GM06990 (cell line): ENCODE measurements around the gene NHP2.

Source experiments
- DNase-seq: peaks from one replicate; pipeline ENCODE4 v3.0.0-alpha.2; 2011; ENCODE audit not compliant: insufficient read length; ENCODE audit errors: extremely low read depth
- H3K27me3 ChIP-seq: replicated peaks from 2 replicates; pipeline ENCODE4 v1.6.0; 2011; ENCODE audit warnings: low read length; ENCODE audit not compliant: control insufficient read depth, insufficient read depth
- H3K36me3 ChIP-seq: 2 replicates; pipeline ENCODE4 v1.5.1; 2011; ENCODE audit warnings: low read length; ENCODE audit not compliant: control insufficient read depth, insufficient read depth
- H3K4me3 ChIP-seq: replicated peaks from 2 replicates; pipeline ENCODE4 v1.5.1; 2011; ENCODE audit warnings: low read depth, mild to moderate bottlenecking, control low read depth, low read length
- CTCF ChIP-seq: IDR thresholded peaks from 2 replicates; pipeline ENCODE4 v1.5.1; 2011; ENCODE audit warnings: low read length, control low read depth, mild to moderate bottlenecking, inconsistent platforms; ENCODE audit not compliant: insufficient read depth, poor library complexity, severe bottlenecking

NHP2 gene

GRCh38 chr5:178170455-178170854 lies 16.8 kb upstream of the NHP2 start:
- no peaks in the 10 kb centered on the region for H3K36me3 ChIP-seq
- no peak for DNase-seq
- TF ChIP-seq CTCF, result no peak
- H3K4me3 ChIP-seq, result no peak overlapping the region
- H3K27me3 ChIP-seq, result no peaks in the 10 kb centered on the region

GRCh38 chr5:178165581-178165980 lies 11.9 kb upstream of the NHP2 start:
- no peak for DNase-seq
- no peaks in the 10 kb centered on the region for H3K36me3 ChIP-seq
- TF ChIP-seq CTCF, result no peak
- H3K27me3 ChIP-seq, result no peaks in the 10 kb centered on the region
- no peak overlapping the region for H3K4me3 ChIP-seq

DNA sequence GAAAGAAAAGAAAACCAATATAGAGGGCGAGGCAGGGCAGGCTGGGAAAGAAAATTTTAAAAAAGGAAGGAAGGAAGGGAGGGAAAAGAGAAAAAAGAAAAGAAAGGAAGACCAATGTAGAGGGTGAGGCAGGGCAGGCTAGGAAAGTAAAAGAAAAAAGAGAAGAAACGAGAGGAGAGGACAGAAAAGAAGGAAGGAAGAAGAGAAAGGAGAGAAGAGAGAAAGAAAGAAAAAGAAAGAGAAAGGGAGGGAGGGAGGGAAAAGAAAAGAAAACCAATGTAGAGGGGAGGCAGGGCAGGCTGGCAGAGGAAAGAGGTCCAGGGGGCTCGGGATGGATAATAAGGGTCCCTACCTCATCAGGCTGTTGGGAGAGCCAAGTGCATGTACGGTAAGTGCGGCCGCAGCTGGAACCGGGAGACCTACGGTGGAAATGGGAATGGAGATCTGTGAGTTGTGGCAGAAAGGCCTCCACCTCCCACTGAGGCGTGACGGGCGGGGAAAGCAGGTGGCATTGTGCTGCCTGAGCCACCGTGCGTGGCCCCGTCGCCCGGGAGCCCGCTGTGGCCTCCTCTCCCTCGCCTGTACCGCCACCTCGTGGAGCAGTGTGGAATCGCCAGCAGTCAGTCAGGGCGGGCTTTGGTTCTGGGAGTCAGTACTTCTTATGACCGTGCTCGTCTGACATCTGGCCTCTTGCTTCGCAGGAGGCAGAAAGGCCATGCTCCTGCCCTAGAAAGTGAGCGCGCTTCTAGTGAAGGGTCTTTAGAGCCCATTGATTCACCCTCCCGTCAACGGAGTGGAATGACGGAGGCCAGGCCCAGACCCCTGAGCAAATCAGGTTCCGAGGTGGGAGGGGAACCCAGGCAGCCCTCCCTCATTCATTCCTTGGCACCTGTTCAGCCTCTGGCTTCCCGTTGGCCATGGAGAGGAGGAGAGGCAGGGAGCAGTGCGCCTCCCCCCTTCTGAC lies 10.4 kb upstream of the NHP2 start:
- Histone ChIP-seq H3K27me3 (no peaks in the 10 kb centered on the region), H3K4me3 (no peak overlapping the region), H3K36me3 (no peaks in the 10 kb centered on the region)
- peak; percentile 85 for DNase-seq
- peak; percentile 99 for TF ChIP-seq CTCF

DNA sequence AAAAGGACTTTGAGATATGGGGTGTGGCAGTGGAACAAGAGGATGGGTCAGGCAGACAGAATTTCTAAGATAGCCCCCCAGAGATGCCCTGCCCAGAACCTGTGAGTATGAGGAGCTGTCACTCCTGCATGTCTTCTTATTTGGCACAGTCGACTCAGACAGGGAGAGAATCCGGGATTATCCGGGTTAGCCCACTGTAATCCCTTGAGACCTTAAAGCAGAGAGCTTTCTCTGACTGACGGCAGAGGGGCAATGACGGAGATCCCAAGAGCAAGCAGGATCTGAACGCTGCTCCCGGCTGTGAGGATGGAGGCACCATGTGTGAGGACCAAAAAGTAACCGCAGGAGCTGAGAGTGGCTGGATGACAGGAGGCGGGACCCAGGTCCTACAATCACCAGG lies 8.8 kb upstream of the NHP2 start:
- no peak for DNase-seq
- TF ChIP-seq CTCF, result no peak
- Histone ChIP-seq H3K4me3 (no peak overlapping the region), H3K27me3 (no peaks in the 10 kb centered on the region), H3K36me3 (no peaks in the 10 kb centered on the region)

GRCh38 chr5:178160176-178160575 lies 6.5 kb upstream of the NHP2 start:
- DNase-seq, result no peak
- no peak overlapping the region for H3K4me3 ChIP-seq
- H3K36me3 ChIP-seq, result no peaks in the 10 kb centered on the region
- H3K27me3 ChIP-seq, result no peaks in the 10 kb centered on the region
- no peak for TF ChIP-seq CTCF
